Tibial nerve (tissue), 3 donors: ENCODE measurements around the gene HYI.

Source experiments
- CTCF ChIP-seq, 5 experiments: fragments of 200-600 bp in 3 of 5; fragments of 450-650 bp in 2 of 5; sonication (generic) in 3 of 5; IDR thresholded peaks; one replicate each; pipeline ENCODE4 v1.5.1; 2016 to 2019; ENCODE audit warnings: antibody characterized with exemption in 5 of 5, mild to moderate bottlenecking in 3 of 5, moderate library complexity in 2 of 5
- POLR2A ChIP-seq, 2 donors: fragments of 450-650 bp; IDR thresholded peaks; one replicate each; pipeline ENCODE4 v1.6.1; 2017; ENCODE audit warnings: antibody characterized with exemption in 2 of 2, mild to moderate bottlenecking in 2 of 2, moderate library complexity in 2 of 2

GRCh38 chr1:43442756-43443155 lies 11.0 kb downstream of the HYI start:
- TF ChIP-seq CTCF (IDR thresholded peaks at IDR 0.05) (no peak), POLR2A (IDR thresholded peaks at IDR 0.05) (no peak)
